Keratinocyte (primary cell): ENCODE data around the gene GJD4.

Experiments used
- CTCF ChIP-seq, 3 experiments: IDR thresholded peaks in 1 of 3; conservative IDR thresholded peaks in 1 of 3; optimal IDR thresholded peaks in 1 of 3; 2 replicates in 2 of 3; 3 replicates in 1 of 3; pipeline versions ENCODE3 to v1.5.1; 2011; ENCODE audit warnings: low read length in 3 of 3, mild to moderate bottlenecking in 3 of 3, moderate library complexity in 2 of 3, control low read depth in 1 of 3, inconsistent platforms in 1 of 3; ENCODE audit not compliant: insufficient read depth in 2 of 3; ENCODE audit errors: extremely low read depth in 1 of 3
- EZH2 ChIP-seq: IDR thresholded peaks from one replicate; pipeline ENCODE4 v1.6.1; 2012; ENCODE audit warnings: inconsistent platforms, mild to moderate bottlenecking, low read length, moderate library complexity

- TF ChIP-seq EZH2 = no peak
- no peak for TF ChIP-seq CTCF (optimal IDR thresholded peaks at IDR 0.05 in 1 of 3, IDR thresholded peaks at IDR 0.05 in 1 of 3, conservative IDR thresholded peaks at IDR 0.05 in 1 of 3; ENCODE audit: extremely low read depth in 1 of 3, insufficient read depth in 2 of 3, low read length in 3 of 3)
Observed at GRCh38 chr10:35564341-35564968, 40.7 kb upstream of the GJD4 start.
